Fibroblast of upper back skin (primary cell): ENCODE measurements around the gene SPINT1.
A peak's percentile ranks its signal among the peaks of the same experiment; 100 is the strongest.

Experiments
- DNase-seq: peaks from one replicate; pipeline ENCODE4 v3.0.0-alpha.2; 2013

The SPINT1 gene

DNA sequence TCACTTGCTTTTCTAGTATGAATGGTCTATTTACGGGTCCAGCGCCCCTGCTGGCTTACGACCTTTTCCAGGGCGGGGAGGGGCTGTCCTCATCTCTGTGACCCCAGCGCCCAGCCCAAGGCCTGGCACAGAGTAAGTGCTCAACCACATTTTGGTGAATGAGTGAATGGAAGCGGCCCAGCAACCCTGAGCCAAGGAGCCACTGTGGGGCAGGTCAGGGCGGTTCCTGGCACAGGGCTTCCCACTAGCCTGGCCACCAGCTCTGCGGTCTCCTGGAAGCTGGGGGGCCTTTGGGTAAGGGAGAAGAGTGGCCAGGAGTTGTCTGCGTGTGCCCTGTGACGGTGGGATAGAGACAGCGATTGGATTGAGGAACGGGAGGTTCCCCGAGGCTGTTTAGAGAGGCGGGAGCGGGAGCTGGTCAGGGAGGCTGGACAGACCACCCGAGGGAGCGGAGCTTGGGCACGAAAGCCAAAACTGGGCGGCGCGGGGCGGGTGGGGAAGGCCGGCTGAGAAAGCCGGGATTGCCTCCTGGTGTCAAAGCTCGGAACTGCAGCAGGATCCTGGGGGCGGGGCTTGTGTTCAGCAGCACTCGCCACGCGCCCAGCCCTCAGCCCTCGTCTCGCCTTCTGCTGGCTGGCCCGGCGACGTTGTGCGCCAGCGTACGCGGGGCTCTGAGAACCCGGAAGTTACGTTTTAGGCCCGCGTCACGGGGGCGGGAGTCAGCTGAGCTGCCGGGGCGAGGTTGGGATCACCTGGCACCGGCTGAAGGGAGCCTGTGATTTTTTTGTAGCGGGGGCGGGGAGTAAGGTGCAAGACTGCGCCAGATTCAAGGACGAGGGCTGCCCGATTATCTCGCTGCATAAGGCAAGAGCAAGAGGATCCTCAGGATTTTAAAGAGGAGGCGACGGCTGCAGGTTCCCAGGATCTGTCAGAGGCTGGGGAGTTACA is 50.2 kb downstream of the SPINT1 start, which contains the start of gene VPS18:
Gene VPS18 (plus strand): TSS at position 718 of the 948 bp plus-strand sequence. CDS start 319 bp downstream, outside the sequence.
- DNase-seq, result peak; percentile 95

DNA sequence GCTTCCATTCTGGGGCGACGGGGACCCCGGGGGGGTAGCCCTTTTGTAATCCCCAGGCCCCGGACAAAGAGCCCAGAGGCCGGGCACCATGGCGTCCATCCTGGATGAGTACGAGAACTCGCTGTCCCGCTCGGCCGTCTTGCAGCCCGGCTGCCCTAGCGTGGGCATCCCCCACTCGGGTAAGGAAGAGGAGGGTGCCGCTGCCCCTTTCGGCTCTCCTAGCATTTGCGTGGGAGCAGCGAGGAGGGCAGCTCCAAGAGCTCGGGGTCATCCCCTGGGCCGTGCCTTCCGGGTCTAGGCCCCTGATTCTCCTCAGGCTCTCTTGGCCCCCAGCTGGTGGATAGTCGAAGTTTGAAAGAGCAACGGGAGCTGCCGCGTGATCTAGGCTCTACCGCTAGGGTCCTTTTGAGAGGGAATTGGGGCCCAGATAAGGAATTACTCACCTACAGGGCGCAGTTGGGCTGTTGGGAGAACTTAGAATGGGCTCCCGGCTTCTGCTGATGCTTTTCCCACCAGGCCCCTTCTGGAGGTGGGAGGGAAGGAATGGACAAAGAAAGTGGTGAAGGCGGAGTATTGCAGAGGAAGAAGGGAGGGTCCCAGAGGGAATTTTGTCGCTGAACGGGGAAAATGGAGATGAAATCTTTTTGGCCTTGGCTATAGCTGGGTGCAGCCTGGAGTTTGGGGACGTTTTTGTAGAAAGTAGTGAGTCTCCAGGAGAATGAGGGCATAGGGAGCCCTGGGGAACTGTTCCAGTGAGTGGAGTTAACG is 51.0 kb downstream of the SPINT1 start:
- peak; percentile 70 for DNase-seq

DNA sequence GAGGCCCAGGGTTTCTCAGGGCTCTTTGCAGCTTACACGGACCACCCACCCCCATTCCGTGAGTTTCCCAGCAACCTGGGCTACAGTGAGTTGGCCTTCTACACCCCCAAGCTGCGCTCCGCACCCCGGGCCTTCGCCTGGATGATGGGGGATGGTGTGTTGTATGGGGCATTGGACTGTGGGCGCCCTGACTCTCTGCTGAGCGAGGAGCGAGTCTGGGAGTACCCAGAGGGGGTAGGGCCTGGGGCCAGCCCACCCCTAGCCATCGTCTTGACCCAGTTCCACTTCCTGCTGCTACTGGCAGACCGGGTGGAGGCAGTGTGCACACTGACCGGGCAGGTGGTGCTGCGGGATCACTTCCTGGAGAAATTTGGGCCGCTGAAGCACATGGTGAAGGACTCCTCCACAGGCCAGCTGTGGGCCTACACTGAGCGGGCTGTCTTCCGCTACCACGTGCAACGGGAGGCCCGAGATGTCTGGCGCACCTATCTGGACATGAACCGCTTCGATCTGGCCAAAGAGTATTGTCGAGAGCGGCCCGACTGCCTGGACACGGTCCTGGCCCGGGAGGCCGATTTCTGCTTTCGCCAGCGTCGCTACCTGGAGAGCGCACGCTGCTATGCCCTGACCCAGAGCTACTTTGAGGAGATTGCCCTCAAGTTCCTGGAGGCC is 55.8 kb downstream of the SPINT1 start:
- DNase-seq, result no peak

DNA sequence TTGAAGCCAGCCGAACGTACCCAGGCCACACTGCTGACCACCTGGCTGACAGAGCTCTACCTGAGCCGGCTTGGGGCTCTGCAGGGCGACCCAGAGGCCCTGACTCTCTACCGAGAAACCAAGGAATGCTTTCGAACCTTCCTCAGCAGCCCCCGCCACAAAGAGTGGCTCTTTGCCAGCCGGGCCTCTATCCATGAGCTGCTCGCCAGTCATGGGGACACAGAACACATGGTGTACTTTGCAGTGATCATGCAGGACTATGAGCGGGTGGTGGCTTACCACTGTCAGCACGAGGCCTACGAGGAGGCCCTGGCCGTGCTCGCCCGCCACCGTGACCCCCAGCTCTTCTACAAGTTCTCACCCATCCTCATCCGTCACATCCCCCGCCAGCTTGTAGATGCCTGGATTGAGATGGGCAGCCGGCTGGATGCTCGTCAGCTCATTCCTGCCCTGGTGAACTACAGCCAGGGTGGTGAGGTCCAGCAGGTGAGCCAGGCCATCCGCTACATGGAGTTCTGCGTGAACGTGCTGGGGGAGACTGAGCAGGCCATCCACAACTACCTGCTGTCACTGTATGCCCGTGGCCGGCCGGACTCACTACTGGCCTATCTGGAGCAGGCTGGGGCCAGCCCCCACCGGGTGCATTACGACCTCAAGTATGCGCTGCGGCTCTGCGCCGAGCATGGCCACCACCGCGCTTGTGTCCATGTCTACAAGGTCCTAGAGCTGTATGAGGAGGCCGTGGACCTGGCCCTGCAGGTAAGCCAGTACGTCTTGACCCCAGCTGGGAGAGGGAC is 56.6 kb downstream of the SPINT1 start:
- DNase-seq, result no peak

DNA sequence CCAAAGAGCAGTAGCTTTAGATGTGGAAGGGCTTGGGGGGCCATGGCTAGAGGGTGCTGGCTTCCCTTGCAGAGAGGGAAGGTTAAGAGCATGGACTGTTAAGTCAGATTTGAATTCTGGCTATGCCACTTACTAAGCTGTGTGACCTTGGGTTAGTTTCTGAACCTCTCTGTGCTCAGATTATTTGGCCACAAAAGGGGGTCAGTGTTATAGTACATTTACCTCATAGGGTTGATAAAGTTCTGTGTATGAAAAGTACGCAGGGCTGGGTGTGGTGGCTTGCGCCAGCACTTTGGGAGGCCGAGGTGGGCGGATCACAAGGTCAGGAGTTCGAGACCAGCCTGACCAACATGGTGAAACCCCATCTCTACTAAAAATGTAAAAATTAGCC is 57.2 kb downstream of the SPINT1 start:
- no peak for DNase-seq

DNA sequence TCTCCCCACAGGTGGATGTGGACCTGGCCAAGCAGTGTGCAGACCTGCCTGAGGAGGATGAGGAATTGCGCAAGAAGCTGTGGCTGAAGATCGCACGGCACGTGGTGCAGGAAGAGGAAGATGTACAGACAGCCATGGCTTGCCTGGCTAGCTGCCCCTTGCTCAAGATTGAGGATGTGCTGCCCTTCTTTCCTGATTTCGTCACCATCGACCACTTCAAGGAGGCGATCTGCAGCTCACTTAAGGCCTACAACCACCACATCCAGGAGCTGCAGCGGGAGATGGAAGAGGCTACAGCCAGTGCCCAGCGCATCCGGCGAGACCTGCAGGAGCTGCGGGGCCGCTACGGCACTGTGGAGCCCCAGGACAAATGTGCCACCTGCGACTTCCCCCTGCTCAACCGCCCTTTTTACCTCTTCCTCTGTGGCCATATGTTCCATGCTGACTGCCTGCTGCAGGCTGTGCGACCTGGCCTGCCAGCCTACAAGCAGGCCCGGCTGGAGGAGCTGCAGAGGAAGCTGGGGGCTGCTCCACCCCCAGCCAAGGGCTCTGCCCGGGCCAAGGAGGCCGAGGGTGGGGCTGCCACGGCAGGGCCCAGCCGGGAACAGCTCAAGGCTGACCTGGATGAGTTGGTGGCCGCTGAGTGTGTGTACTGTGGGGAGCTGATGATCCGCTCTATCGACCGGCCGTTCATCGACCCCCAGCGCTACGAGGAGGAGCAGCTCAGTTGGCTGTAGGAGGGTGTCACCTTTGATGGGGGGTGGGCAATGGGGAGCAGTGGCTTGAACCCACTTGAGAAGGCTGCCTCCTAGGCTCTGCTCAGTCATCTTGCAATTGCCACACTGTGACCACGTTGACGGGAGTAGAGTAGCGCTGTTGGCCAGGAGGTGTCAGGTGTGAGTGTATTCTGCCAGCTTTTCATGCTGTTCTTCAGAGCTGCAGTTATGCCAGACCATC is 59.0 kb downstream of the SPINT1 start:
- DNase-seq, result no peak

DNA sequence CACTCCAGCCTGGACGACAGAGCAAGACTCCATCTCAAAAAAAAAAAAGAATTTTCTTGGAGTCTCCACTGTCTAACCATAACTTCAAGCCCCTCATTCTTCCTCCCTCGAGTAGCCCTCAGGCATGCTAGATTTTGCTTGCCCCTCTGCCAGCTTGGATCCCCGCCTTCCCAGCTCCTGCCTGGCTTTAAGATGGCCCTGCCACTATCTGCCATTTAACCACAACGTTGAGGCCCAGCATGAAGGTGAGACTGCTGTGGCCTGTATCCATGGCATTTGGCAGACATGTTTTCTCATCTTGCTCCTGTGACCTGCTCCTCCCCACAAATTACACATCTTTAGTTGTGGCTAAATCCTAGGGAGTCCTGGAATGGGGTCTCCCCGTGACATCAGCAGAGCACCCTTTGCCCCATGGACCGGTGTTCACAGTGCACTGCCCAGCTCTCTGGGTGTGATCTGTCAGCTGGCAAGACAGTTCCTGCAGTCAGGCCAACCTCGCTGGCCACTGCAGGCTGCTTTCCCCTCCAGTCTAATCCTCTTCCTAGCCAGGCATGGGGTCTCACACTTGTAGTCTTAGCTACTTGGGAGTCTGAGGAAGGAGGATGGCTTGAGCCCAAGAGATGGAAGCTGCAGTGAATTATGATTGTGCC is 60.8 kb downstream of the SPINT1 start:
- DNase-seq, result no peak

DNA sequence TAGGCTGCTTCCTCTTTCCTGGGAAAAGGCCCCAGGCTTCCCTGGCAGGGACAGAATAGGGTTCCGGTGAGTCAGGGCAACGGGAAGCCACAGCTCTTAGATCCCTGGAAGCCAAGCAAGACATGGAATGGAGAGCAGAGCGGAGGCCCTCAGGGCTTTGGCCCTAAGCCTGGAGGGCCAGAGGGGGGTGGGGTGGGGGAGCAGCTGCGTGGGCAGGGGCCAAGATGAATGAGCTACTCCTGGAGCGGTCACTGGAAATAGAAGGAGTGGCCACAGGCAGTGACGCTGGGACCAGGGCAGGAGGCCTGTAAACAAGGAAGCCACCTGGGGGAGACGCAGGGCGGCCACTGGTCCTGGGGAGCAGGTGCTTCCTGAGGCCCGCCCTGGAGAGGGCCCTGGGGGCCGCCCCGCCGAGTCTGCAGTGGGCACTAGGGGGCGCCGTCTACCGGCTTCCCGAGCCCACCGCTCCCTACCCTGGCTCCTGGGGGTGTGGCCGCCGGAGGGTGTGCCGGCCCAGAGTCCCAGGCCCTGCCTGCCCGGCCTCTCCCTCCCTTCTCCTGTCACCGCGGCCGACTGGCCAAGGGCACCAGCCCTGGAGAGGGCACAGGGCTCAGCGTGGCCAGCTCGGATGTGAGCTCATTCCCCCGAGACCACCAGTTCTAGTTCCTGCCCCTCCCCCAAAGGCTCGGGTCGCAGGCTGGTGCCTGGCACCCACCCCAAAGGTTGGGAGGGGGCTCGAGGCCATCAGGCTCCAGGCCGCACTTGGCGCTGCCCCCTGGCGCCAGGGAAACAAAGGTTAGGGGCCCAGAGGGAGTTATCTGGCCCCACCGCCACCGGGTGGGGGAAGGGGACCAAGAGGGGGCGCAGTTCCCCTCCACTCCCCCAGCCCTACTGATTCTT is 62.5 kb downstream of the SPINT1 start:
- DNase-seq, result peak; percentile 92

DNA sequence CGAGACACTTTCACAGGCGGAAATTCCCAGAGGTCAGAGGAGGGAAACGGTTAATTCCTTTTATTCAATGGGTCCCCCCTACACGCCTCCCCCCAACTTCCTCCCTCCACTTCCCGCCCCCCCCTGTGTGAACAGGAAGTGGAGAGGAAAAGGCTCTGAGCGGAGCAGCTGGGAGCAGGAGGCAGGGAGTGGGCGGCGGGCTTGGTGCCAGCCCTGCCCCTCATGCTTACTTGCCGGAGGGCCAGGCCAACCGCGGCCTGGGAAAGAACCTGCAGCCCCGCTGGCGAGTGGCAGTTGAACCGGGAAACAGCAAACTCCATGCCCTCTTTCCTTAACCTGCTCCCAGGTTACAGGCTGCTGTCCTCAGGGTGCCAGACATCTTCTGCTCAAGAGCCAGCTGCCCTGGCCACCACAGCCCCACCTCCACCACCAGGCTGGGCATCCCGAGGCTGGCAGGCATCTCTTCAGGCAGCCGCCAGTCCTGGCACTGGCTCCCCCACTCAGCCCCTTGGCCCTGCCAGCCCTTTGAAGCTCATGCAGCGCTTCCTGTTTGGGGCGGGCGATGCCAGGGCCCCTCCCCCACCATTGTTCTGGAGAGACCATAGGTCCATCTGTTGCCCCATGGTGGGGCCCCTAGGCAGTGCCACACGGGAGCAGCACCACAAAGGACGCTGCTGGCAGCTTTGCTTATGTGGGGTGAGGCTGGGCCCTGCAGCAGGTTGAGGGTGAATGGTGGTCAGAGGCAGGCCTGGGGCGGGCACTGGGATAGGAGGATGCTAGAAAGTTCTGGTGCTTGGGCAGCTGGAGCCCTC is 63.3 kb downstream of the SPINT1 start:
- no peak for DNase-seq
